Measurements from ENCODE around the gene PGM3.

DNA sequence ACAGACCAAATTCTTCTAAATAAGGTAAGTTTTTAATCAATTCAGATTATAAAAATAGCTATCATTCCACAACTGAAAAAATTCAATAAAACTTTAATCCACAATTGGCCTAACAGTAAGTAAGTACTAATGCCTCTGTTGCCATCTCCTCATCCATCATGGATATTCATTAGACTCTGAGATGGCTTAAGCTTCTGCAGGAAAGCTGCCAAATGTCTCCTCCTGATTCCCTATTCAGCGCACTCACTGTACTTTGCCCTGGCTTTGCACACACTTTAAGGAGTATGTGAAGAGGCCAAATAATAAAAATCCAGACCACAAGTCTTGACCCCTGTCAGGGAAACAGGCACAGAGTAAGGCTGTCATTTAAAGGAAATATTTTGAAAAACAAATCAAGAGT is 23.6 kb downstream of the PGM3 start:
- TF ChIP-seq, protein P1, sequence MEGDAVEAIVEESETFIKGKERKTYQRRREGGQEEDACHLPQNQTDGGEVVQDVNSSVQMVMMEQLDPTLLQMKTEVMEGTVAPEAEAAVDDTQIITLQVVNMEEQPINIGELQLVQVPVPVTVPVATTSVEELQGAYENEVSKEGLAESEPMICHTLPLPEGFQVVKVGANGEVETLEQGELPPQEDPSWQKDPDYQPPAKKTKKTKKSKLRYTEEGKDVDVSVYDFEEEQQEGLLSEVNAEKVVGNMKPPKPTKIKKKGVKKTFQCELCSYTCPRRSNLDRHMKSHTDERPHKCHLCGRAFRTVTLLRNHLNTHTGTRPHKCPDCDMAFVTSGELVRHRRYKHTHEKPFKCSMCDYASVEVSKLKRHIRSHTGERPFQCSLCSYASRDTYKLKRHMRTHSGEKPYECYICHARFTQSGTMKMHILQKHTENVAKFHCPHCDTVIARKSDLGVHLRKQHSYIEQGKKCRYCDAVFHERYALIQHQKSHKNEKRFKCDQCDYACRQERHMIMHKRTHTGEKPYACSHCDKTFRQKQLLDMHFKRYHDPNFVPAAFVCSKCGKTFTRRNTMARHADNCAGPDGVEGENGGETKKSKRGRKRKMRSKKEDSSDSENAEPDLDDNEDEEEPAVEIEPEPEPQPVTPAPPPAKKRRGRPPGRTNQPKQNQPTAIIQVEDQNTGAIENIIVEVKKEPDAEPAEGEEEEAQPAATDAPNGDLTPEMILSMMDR (optimal IDR thresholded peaks at IDR 0.05 in 1 of 3, IDR thresholded peaks at IDR 0.05 in 1 of 3, conservative IDR thresholded peaks at IDR 0.05 in 1 of 3; ENCODE audit: extremely low read depth in 1 of 3, insufficient read depth in 2 of 3, low read length in 3 of 3): no peak
- TF ChIP-seq EZH2 (IDR thresholded peaks at IDR 0.05; ENCODE audit: low read length): no peak

Measured in keratinocyte (primary cell).